Measurements from ENCODE around the gene FBXL19.
A peak's percentile ranks its signal among the peaks of the same experiment; 100 is the strongest.

FBXL19 gene

DNA sequence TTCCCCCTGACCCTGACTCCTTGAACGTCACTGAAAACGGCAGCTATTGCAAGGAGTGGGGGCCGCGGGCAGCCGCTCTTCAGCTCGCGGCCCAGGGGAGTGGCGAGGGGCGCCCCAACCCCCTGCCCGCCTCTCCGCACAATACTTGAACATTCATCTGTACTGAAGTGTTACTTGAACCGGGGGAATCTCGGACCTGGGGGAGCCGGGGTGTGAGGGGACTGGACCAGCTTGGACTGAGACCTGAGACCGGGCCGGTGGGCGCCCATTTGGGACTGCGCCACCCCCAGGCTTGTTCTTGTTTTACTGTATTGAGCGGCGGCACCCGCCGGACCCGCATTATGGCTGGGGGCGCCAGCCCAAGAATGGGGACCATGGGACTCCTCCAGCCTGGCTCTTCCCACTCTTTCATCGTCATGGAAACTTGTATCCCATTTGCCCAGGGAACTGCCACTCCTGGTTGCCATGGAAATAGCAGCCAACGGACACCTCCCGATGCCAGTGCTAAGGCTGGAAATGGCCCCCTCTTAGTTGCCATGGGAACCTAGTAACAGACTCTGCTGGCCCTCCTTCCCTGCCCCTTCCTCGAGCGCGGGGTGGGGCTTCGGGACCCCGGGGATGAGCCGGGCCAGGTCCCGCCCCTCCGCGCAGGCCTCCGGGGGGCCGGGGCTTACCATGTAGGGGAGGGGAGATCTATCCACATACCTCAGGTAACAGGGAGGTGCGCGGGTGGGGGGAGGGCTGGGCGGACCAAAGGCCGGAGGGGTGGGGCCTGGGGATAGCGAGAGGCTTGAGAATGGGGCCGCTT, 24.7 kb downstream of the FBXL19 start:
- no peak for DNase-seq

DNA sequence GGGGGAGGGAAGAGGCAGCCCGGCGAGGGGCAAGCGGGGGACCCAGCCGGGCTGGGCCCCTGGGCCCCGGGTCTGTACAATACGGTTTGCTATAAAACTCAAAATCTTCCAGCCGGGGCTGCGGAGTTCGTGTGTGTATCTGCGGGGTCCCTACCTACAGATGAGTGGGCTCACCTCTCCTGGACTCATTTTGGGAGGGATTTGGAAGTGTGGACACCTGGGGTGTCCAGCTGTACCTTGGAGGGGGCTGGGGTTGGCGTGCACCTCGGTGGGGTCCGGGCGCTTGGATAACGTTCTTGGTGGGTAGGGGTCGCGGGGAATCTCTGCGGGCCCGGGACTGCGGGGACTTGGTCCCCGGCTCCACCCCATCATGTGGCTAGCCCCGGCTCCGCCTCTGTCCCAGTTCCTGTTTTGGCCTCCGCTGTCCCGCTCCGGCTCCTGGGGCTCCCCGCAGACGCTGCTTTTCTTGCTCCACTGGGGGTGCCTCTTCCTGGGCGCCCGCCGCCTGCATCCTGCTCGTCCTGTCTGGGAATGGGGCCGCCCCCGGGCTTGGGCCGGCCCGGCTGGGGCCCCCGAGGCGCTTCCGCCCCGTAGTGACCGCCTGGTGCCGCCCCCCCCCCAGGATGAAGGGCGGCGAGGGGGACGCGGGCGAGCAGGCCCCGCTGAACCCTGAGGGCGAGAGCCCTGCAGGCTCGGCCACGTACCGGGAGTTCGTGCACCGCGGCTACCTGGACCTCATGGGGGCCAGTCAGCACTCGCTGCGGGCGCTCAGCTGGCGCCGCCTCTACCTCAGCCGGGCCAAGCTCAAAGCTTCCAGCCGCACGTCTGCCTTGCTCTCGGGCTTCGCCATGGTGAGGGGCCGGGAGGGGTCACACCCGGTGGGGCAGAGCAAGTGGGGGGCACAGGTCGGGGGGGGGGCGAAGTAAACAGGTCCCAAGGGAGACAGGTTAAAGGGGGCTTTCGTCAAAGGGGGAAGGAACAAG, 25.6 kb downstream of the FBXL19 start, which contains the start of gene ORAI3:
TSS of gene ORAI3 (plus strand) at position 402 of the 983 bp plus-strand sequence. CDS start at position 624, 222 bp downstream.
- DNase-seq = no peak

GRCh38 chr16:30949650-30950515, 26.5 kb downstream of the FBXL19 start:
- no peak for DNase-seq

DNA sequence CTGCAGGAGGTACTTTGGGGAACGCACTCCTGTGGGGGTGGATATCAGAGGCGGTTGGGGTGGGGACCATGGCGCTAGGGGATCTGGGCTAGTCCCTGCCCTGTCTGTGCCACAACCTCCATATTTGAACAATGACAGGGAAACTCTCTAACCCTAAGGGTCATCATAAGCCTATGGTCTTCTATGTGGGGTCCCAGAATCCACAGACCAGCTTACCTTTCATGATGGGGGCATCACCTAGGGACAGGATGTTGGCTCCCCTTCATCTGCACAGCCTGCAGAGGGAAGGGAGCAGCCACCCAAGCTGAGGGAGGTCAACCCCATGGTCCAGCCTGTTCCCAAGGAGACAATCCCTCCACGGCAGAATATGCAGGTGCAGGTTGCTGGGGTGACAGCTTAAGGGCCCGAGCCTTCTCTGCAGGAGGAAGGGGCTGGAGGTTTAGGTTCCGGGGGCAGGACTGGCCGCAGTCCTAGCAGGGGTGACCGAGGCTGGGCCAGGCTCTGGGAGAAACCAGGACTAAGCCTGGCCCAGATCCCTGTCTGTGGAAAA, 27.2 kb downstream of the FBXL19 start:
- DNase-seq = no peak

GRCh38 chr16:30951193-30951592, 27.8 kb downstream of the FBXL19 start:
- DNase-seq = no peak

- DNase-seq = no peak
Measured at GRCh38 chr16:30951750-30952149, 28.4 kb downstream of the FBXL19 start.

DNA sequence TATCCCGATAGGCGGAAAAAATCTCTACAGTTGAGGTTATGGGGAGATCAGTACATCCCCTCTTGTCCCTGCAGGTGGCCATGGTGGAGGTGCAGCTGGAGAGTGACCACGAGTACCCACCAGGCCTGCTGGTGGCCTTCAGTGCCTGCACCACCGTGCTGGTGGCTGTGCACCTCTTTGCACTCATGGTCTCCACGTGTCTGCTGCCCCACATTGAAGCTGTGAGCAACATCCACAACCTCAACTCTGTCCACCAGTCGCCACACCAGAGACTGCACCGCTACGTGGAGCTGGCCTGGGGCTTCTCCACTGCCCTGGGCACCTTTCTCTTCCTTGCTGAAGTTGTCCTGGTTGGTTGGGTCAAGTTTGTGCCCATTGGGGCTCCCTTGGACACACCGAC, 29.7 kb downstream of the FBXL19 start:
- no peak for DNase-seq

- DNase-seq = peak; percentile 85
Measured at GRCh38 chr16:30953511-30954124, 30.2 kb downstream of the FBXL19 start.

DNA sequence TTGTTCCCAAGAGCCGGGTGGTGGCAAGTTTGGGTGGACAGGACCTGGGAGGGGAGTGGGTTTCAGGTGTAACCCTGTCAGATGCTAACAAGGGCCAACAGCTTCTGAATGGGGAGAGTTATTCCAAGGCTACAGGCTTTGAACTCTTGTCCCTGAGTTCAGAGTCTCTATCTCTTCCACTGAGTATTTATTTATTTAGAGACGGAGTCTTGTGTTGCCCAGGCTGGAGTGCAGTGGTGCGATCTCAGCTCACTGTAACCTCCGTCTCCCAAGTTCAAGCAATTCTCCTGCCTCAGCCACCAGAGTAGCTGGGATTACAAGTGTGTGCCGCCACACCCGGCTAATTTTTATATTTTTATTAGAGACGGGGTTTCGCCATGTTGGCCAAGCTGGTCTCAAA, 31.6 kb downstream of the FBXL19 start:
- no peak for DNase-seq

- DNase-seq = peak; percentile 47
Measured at GRCh38 chr16:30956601-30957455, 33.5 kb downstream of the FBXL19 start.

DNA sequence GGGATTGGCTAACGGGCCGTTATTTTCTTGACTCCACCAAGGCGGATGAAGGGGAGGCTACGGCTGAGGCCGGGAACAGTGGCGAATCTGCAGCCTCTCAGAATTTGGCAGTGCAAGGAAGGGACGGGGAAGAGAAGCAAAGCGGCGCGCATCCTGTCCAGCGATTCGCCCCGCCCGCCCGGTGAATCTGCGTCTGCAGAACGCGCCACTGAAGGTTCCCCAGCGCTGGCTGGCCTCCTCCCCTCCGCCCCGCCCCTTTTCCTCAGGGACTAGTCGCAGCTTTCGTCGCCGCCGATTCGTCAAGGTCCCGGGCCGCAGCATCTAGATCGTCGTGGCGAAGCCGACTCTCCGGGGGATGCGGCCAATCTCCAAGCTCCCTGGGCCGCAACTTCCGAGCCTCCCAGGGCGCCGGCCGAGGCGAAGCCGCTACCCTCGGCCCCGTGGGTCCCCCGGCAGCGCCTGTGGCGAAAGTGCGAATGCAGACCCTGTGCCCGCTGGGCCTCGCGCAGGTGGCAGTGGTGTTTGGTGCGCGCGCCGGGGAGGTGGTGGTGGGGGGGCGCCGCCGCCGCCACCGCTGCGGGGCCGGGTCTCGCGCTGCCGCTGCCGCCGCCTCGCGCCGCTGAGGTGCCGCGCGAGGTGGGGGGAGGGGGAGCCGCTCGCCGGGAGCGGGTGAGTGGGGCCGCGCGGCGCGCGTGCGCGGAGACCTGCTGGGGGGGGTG, 34.2 kb downstream of the FBXL19 start, which contains the start of gene SETD1A:
TSS of gene SETD1A (plus strand) at position 299 of the 719 bp plus-strand sequence. CDS start 978 bp downstream, outside the sequence.
- DNase-seq = peak; percentile 91

- DNase-seq = peak; percentile 61
Measured at GRCh38 chr16:30958175-30959079, 35.1 kb downstream of the FBXL19 start.

DNA sequence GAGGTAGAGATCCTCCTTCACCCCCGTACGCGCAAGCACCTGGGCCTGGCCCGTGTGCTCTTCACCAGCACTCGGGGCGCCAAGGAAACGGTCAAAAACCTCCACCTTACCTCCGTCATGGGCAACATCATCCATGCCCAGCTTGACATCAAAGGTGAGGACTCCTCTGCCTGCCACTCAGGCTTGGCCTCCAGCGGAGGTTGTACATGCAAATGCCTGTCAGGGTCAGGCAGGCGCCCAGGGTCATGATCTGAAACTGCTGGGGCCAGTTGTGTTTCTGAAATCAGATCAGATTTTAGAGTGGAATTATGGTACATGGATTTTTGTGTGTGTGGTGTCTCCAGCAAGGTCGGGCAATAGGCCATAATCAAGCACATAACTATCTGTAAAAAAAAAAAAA, 38.0 kb downstream of the FBXL19 start:
- DNase-seq = no peak

DNA sequence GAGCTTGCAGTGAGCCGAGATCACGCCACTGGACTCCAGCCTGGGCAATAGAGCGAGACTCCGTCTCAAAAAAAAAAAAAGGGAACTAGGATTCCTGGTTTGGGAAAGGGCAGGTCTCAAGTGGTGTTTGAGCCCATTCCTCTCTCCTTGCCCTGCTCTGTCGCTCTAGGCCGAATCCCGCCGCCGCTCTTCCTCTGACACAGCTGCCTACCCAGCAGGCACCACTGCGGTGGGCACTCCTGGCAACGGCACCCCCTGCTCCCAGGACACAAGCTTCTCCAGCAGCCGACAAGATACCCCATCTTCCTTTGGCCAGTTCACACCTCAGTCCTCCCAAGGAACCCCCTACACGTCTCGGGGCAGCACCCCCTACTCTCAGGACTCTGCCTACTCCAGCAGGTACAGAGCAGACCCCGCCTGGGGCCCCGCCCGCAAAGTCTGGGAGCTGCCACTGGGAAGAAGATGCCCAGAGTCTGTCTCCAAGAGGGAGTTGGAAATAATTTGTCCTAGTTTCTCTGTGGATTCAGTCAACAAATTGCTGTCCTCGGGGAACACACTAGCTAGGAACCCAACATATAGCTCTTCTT, 40.6 kb downstream of the FBXL19 start:
- no peak for DNase-seq

DNA sequence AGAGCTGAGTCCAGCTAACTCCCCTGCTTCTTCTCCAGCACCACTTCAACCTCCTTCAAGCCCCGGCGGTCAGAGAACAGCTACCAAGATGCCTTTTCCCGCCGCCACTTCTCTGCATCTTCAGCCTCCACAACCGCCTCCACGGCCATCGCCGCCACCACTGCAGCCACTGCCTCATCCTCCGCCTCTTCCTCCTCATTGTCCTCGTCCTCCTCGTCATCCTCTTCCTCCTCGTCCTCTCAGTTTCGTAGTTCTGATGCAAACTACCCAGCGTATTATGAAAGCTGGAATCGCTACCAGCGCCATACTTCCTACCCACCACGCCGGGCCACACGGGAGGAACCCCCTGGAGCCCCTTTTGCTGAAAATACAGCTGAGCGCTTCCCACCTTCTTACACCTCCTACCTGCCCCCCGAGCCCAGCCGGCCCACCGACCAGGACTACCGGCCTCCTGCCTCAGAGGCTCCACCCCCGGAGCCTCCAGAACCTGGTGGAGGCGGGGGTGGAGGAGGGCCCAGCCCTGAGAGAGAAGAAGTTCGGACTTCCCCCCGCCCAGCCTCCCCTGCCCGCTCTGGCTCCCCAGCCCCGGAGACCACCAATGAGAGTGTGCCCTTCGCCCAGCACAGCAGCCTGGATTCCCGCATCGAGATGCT, 41.3 kb downstream of the FBXL19 start:
- DNase-seq = no peak

DNA sequence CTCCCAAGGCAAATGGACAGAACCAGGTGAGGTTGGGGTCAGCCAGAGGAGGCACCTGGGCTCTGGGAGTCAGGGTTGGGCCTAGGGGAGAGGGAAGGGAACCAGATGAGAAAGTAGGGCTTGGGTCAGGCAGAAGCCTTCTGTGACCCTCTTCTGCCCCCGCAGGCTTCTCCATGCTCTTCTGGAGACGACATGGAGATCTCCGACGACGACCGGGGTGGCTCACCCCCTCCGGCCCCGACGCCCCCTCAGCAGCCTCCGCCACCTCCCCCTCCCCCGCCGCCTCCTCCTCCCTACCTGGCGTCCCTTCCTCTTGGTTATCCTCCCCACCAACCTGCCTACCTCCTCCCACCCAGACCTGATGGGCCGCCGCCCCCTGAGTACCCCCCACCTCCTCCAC, 42.1 kb downstream of the FBXL19 start:
- DNase-seq = no peak

GRCh38 chr16:30966033-30966619, 42.8 kb downstream of the FBXL19 start:
- no peak for DNase-seq

GRCh38 chr16:30967795-30968194, 44.4 kb downstream of the FBXL19 start:
- no peak for DNase-seq

Measured in NCI-H1092 (cell line).